Epithelial cell of esophagus (primary cell): ENCODE measurements around the gene SOX13.

Experiments used
- DNase-seq: peaks from one replicate; pipeline ENCODE4 v3.0.0; 2010; ENCODE audit warnings: low read depth
- H3K4me3 ChIP-seq: 2 replicates; pipeline ENCODE4 v1.5.1; 2011; ENCODE audit warnings: mild to moderate bottlenecking, low read length, control low read depth
- TF ChIP-seq, protein P1 (sequence below): IDR thresholded peaks from 2 replicates; pipeline ENCODE4 v1.5.1; 2011; ENCODE audit warnings: low read depth, mild to moderate bottlenecking, low read length, control low read depth, inconsistent platforms; ENCODE audit not compliant: insufficient read depth; ENCODE audit errors: missing control alignments

The SOX13 gene

DNA sequence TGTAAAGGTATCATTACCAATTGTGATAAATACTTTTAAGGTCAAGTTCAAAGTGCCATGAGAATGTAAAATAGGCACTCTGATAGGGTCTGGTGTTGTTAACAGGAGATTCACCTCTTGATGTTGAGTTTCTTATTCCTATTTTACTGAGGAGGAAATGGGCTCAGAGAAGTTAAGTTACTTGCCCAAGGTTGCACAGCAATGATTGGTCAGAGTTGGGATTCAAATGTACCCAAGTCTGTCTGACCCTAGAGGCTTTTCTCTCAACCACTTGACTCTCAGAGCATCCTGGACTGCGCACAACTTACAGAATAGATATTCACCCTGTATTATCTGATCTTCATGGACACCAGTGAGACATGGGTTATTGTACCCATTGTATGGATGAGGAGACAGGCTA is 33.9 kb downstream of the SOX13 start:
- no peak overlapping the region for H3K4me3 ChIP-seq
- TF ChIP-seq, protein P1, sequence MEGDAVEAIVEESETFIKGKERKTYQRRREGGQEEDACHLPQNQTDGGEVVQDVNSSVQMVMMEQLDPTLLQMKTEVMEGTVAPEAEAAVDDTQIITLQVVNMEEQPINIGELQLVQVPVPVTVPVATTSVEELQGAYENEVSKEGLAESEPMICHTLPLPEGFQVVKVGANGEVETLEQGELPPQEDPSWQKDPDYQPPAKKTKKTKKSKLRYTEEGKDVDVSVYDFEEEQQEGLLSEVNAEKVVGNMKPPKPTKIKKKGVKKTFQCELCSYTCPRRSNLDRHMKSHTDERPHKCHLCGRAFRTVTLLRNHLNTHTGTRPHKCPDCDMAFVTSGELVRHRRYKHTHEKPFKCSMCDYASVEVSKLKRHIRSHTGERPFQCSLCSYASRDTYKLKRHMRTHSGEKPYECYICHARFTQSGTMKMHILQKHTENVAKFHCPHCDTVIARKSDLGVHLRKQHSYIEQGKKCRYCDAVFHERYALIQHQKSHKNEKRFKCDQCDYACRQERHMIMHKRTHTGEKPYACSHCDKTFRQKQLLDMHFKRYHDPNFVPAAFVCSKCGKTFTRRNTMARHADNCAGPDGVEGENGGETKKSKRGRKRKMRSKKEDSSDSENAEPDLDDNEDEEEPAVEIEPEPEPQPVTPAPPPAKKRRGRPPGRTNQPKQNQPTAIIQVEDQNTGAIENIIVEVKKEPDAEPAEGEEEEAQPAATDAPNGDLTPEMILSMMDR, result no peak
- DNase-seq, result no peak

DNA sequence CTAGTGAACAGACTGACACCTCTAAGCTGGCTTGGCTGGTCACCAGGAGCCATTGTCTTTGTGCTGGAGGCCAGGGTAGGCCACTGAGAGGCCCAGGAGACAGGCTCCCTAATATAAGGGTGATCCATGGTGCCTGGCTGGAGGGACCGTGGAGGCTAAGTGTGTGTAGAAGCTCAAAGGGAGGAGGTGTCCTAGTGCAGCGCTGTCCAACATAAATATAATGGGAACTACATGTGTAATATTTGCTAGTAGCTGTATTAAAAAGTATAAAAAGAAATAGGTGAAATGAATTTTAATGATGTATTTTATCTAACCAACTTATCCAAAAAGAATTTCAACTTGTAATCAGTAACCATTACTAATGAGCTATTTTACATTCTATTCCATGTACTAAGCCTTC is 35.0 kb downstream of the SOX13 start:
- H3K4me3 ChIP-seq, result no peak overlapping the region
- DNase-seq, result no peak
- TF ChIP-seq, protein P1, result no peak

DNA sequence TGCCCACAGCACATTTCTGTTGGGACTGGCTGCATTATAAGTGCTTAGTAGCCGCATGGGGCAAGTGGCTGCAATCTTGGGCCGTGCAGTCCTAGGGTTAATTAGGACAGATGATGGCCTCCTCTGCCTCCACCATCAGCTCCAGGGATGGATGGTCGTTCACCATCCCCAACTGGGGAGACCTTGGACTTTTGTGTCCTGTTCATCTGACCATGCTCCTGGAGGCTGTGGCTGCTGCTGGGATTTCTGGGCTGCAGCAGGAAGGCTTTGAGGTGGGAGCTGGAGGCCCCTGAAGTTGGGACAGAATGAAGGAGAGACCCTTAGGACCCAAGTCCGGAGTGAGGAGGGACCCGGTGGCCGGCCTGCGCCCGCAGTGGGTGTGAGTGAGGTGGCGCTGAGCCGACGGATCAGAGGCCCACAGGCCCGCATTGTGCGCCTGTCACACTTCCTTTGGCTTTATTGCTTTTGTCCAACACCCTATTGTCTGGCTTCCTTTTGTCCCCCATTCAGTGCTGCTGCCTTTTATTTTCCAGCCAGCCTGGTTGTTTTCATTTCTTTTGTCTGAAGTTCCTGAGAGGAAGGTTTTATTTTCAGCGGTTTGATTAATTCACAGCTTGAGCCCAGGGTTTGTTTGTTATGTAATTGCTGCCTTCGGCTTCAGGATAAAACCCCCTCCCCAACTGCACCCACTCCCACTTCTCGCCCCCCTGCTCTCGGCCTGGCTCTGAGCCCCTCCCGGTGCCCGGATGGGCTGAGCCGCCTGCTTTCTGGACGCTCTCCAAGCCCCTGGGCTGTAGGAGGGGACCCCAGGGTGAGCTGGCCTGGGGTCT is 35.6 kb downstream of the SOX13 start:
- no peak for DNase-seq
- no peak overlapping the region for H3K4me3 ChIP-seq
- TF ChIP-seq, protein P1, result no peak

- DNase-seq, result no peak
- TF ChIP-seq, protein P1, result no peak
- no peak overlapping the region for H3K4me3 ChIP-seq
These were observed 38.1 kb downstream of the SOX13 start for GRCh38 chr1:204110894-204111633.

GRCh38 chr1:204112876-204113730 is 40.2 kb downstream of the SOX13 start:
- TF ChIP-seq, protein P1, result no peak
- no peak overlapping the region for H3K4me3 ChIP-seq
- DNase-seq, result no peak

- TF ChIP-seq, protein P1, result no peak
- peak; percentile 41 for DNase-seq
These were observed 41.0 kb downstream of the SOX13 start for GRCh38 chr1:204113896-204114295.

More at GRCh38 chr1:204113896-204114295, 41.0 kb downstream of the SOX13 start:
- no peak overlapping the region for H3K4me3 ChIP-seq
